HG03354 (cell line): ENCODE results near the gene SLX4IP.

Source experiments
- ATAC-seq: cut with Tn5 transposase; IDR thresholded peaks from one replicate; pipeline ENCODE4 v1.9.1; 2021; ENCODE audit warnings: mild to moderate bottlenecking; ENCODE audit not compliant: unreplicated experiment, poor library complexity, severe bottlenecking

Gene SLX4IP

DNA sequence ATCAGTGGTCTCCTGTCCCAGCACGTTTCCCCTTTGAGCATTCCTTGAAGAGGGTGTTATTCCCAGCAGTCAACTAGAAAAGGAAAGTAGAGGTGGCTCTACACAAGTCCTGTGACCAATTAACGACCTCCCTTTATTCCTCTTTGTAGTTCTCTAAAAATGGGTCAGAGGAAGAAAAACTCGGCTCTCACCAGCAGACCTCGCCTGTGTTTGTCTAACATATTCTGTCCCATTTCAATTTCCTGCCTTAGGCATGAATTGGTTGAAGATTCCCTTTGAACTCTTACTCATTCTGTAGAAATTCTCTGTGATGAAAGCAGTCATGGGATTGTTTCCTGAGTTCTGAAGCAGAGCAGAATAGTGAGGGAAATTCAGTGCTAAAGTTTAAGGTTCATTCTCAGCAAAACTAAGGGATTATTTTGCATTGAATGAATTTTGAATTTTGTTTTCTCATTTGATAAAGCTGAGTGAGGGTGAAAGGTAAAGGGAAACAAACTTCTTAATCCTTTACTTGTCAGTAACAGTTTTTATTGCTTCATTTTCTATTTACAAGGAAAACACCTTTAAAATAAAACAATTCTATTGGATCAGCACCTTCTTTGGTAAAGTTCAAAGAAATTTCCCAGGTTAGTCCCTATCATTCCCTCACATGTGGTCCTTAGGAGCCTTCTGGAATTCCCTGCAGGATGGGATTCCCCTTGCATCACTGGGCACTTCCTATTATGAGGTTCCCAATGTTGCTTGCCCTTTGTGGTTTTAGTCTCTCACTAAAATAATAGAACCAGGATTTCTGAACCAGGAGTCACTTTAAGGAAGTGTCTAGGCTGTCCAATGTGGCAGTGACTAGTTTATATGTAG lies 105.8 kb downstream of the SLX4IP start:
- no peak for ATAC-seq

- no peak for ATAC-seq
These were observed 106.7 kb downstream of the SLX4IP start for GRCh38 chr20:10541668-10542411.

DNA sequence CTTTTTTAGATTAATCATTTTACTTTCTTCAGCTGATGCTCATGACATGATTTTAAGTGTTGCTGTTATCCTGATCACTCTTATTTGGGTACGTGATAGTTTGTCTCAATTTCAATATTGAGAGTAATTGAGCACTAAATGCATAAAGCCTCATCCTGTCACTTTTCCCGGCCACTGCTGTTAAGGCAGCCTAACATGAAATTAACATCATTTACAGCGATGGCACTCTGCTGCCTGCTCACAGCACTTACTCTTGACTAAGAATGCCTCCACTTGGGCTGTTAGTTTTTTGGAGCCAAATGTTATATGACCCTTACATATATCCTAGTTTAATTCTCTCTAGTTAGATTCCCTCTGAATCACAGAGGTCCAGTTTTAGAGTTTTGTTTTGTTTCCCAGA lies 107.3 kb downstream of the SLX4IP start:
- no peak for ATAC-seq

DNA sequence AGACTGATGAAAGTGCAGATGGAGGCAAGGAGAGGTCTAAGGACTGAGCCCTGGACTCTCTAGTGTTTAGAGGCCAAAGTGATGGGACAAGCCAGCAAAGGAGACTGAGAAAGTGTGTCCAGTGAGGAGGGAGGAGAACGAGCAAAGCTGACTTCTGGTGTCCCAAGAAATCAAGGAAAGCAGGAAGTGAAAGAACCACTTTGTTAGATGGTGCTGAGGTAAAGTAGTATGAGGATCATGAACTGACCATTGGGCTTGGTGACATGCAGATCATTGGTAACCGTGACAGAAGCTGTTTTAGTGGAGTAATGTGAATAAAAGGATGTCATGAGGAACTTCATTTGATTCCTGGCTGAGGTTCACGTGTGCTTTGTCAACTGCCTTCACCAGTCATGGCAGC lies 108.4 kb downstream of the SLX4IP start:
- no peak for ATAC-seq

DNA sequence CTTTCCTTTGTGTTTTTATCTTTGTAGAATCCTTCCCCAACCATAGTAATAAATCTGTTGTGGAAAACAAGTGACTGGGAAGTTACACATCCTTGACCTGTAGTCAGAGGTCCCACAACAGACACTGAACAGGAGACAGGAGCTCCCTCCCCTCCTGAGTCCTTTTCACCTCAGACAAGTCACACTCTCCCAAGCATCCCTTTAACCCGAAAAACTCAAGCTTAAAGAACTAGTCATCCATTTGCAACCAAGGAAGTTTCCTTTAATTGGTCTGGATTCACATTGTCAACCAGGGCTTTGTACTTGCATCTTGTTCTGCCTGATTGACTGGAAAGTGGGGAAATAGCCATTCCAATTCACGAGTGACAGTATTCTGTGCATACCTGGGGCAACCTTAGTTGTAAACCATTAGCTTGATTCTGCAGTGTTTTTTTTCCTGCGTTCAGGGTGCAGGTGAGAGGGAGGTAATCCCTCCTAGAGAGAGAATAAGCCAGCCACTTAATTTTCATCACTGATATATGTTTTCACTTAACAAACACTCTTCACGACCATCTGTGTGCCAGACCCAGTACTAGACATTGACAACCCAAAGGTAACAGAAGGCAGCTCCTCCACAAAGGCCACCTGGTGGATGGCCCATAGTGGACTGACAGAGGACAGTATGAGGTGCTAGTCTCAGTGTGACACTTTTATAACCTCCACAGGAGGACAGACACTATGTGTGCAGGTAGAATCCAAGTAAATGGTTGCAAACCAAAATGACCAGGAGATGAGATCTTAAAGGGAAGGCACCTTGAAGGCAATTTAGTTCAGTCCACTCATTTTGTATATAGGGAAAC lies 112.4 kb downstream of the SLX4IP start:
- no peak for ATAC-seq

DNA sequence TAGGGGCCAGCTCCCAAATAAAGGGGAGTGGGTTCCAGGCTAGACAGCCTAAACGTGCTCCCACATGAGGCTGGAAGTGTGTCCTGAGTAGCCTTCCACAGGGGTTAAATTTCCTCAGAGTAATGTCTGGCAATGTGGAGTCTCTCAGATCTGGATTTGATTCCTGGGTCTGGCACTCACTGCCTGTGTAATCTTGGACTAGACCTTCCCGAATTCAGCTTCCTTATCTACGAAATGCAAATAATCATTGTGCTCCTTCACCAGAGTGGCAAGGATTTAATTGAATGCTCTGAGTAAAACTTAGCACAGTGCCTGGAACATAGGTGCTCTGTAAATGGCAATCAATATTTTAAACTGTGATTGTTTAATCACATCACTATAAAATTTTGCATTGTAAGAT lies 114.4 kb downstream of the SLX4IP start:
- ATAC-seq = no peak

DNA sequence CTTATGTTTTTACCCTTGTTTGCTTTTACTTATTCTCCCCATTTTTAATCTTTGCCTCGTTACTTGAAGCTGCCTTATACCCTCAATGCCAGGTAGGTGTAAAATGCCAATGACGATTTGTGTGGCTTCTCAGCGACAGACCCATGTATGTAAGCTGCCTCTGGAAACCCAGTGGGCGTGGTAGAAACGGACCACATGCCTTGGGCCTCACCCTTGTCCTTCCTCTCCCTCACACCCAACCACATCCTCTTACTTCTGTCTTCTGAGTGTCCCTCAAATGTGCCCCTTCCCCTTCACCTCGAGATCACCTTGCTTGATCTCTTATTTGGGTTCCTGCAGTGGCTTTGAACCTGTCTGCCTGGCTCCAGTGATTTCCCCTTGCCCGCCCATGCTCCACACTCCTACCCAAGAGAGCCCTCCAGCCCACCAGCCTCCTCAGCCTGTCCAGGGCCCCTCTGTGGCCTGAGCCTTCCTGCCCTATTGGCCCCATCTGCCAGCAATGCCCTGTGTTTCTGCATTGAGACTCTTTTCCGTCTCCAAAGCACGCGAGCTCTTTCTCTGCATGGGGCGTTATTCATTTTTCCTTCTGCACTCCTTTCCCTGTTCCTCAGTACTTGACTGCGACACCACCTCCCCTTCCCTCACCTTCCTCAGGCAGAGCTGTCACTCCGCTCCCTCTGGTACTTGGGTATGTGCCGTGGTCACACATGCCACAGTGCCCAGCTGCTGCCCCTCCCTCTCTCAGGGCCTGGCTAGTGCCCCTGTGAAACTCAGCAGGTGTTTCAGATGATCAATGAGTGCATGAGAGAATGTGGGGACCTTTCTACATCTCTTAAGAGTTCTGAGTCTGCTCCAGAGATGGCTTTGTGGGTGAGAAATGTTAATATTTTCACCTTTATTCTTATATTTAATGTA lies 115.4 kb downstream of the SLX4IP start:
- ATAC-seq = no peak

DNA sequence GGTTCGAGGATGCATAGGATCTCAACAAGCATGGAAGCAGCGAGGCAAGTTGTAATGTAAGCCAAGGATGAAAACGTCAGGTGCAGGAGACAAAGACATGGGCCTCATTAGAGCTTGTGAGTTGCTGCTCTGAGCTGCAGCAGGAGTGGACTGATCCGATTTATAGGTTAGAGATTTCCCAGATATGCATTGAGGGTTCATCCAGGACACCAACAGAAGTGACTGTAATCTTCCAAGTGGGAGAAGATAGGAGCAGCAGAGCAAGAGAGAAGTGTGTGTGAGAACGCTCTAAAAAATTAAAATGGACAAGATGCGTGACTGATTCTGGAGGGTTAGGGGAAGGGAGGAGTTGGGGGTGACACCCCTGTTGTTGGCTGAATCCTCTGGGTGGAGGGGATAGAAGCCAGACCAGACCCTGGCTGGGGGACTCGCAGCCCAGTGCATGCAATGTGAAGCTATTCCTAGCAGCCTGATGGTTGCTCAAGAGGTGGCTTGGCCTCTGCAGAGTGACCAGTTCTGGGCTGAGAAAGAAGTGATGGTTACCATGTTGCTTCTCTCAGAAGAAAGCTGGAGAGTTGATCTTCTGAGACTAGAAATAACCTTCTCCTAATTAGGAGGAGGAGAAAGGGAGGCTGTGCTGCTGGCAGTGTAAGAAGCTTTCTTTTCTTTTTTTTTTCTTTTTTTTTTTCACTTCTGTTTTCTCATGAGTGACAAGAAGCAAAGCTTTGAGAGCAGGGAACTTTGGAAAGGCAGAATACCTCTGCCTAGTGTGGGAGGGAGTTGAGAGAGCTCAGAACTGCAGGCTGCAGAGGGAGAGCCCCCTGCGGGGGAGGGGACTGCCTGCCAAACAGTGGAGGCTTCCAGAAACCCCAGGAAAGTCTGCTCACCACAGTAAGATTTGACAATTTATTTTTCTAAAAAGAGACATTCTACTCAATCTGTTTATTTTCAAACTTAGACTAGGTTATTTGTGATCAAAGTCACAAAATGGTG lies 116.9 kb downstream of the SLX4IP start:
- ATAC-seq = no peak

DNA sequence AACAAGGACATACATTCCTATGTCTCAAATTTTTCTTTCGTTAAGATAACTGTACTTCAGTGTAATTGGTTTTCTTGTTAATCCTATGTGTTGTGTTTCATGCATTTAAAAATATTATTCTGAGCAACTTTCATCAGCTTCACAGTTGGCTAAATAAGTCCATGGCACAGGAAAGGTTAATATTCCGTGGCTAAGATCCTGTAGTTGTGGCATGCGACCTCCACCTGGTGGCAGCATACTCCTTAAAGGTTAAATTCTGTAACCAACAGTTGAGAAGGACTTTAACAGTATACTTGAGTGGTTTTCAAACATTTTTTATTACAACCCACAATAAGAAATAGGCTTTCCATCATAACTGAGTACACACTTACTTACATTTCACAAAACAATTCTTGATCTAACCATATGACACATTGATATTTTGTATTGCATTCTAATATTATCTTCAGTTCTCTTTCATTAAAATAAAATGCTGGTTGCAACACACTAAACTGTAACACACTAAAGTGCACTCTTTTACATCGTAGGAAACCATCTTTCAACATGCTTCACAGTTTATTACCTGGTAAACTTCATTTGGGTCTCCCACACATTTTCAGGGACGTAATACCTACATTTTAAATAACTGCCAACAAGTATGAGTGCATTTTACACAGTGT lies 118.3 kb downstream of the SLX4IP start:
- ATAC-seq = peak; percentile 78

DNA sequence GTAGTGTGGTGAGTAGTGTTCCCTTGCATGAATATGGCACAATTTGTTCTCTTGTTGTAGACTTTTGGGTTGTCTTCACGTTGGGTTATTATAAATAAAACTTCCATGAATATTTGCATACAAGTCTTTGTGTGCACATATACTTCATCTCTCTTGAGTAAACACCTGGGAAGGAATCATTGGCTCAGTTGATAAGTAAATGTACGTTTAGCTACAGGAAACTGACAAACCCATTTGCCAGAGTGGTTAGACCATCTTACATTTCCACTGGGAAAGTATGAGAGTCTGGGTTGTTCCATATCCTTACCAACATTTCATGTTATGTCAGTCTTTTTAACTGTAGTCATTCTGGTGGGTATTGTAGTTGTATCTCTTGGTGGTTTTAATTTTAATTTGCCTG lies 119.2 kb downstream of the SLX4IP start:
- no peak for ATAC-seq

DNA sequence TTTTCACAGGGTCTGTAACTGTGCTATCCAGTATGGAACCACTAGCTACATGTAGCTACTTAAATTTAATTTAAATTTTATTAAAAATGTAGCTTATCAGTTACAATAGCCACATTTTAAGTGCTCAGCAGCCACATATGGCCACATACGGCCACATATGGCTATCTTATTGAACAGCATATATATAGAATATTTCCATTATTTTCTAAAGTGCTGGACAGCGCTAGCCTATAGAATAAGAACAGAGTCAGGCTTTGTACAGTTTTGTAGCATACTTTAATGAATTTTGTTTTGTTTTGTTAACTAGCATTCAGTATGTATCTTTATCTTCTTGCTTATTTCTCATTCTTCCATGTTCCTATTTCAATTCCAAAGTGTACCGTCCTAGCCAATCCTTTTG lies 120.3 kb downstream of the SLX4IP start:
- ATAC-seq = no peak

GRCh38 chr20:10555865-10556308 lies 120.8 kb downstream of the SLX4IP start:
- no peak for ATAC-seq

DNA sequence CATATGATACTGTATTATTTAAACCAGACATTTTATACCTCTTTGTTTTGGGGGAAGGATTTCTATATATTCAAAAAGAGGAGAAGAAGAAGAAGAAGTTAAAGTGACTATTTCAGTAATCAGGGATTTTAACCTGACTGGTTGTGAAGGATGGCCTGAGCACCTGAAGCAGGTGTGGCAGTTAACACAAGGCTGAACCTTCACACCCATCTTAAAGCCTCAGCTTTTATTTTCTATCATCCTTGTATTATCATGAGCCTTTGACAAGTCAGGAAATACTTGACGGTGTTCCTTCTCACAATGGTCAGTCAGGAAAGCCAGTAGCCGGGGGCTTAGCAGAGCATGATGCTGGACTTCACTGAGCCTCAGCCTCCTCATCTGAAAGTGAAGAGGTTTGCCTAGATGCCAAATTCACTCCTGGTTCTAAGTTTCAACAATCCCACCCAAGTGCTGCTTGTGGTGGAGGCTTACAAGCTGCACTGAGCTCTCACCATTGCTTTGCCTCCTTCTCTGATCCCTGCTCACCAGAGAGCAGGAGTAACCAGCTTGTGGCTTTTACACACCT lies 121.5 kb downstream of the SLX4IP start:
- ATAC-seq = no peak

- ATAC-seq = no peak
These were observed 122.6 kb downstream of the SLX4IP start for GRCh38 chr20:10557685-10558084.

GRCh38 chr20:10558635-10559187 lies 123.6 kb downstream of the SLX4IP start:
- peak; percentile 68 for ATAC-seq

- ATAC-seq = no peak
These were observed 124.2 kb downstream of the SLX4IP start for GRCh38 chr20:10559266-10559665.

DNA sequence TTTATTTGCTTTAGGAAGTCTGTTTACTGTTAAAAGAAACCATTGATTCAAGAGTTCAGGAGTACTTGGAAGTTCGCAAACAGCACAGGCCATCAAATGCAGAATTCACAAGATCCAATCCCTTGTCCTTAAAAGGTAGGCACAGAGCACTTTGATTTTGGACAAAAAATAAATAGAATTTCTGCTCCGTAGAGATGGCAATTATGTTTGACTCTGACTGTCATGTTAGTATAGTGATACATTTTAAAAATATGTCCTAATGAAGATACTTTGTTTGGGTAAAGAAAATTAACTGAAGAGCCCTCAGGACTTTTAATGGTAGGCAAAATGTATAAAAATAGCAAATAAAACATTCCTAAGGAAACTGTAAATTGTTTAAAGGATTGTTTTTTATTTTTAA lies 125.6 kb downstream of the SLX4IP start:
- ATAC-seq = no peak
